Prostate gland (tissue), 2 donors: ENCODE data around the gene STARD10.

Experiments
- CTCF ChIP-seq, 4 experiments: fragments of 200-600 bp in 2 of 4; fragments of 450-650 bp in 2 of 4; sonication (generic) in 2 of 4; IDR thresholded peaks; 1 replicate in 3 of 4; 2 replicates in 1 of 4; pipeline ENCODE4 v1.5.1; 2016 to 2019; ENCODE audit warnings: antibody characterized with exemption in 4 of 4, mild to moderate bottlenecking in 2 of 4, moderate library complexity in 2 of 4
- POLR2A ChIP-seq: fragments of 450-650 bp; IDR thresholded peaks from one replicate; pipeline ENCODE4 v1.6.1; 2016; ENCODE audit warnings: antibody characterized with exemption, mild to moderate bottlenecking
- POLR2AphosphoS5 ChIP-seq: sonication (generic); formaldehyde crosslinking; IDR thresholded peaks from one replicate; pipeline ENCODE4 v1.6.1; 2017; ENCODE audit warnings: antibody characterized with exemption

- TF ChIP-seq CTCF (IDR thresholded peaks at IDR 0.05) (no peak), POLR2AphosphoS5 (no peak), POLR2A (no peak)
These were observed 15.0 kb downstream of the STARD10 start for GRCh38 chr11:72778535-72779494.
